ENCODE measurements around the gene KRTAP27-1.

DNA sequence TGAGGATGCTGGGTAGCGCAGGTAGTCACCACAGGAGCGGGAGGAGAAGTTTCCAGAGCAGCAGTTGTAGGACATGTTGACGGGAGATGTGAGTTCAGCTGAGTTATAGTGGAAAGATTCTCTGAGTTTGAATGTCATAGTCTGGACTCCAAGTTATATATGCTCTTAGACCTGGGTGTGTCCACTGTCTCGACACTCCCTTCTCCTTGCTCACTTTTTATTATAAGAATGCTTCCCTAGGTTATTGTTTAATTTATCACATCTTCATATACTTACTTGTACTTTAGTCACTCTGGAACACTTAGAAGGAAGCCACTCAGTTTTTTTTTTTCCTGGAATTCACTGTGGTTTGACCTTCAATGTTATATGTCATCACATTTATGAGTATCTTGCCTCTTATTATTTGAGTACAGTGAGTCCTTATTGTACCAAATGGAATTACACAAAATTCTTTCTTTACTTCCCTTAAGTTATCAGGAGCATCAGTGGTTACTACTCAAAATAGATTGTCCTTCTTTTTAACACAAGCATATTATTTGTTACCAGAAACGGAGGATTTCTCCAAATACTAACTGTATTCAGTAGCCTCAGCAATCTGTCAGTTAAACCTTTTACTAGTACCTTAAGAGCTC, 34.8 kb upstream of the KRTAP27-1 start, which contains the start of gene KRTAP13-2:
- TF ChIP-seq CTCF (optimal IDR thresholded peaks at IDR 0.05 in 1 of 3, IDR thresholded peaks at IDR 0.05 in 1 of 3, conservative IDR thresholded peaks at IDR 0.05 in 1 of 3; ENCODE audit: extremely low read depth in 1 of 3, insufficient read depth in 2 of 3, low read length in 3 of 3): no peak
- TF ChIP-seq EZH2 (IDR thresholded peaks at IDR 0.05; ENCODE audit: low read length): no peak
